IMR-90 (cell line): Measurements from ENCODE around the gene CD207. TPM values are rescaled to one million over a fixed set of nuclear protein-coding genes. Genes with fewer than 3 reads are reported as not detected.

Experiments
- ATAC-seq: fragments of 200-7000 bp; cut with Tn5 transposase; 2 replicates; pipeline ENCODE4 v1.9.1; 2020; ENCODE audit warnings: low read depth, mild to moderate bottlenecking, moderate library complexity
- BruUV-seq: library from RNA; stranded (reverse); fragments of 400-500 nt; replicated peaks from 2 replicates; lab custom pipeline; 2021; lab: Mats Ljungman, UMichigan
- CTCF ChIA-PET: fragments of 300-600 bp; formaldehyde crosslinking; extraction: SDS; loops from one replicate; lab custom pipeline; 2021; ENCODE audit warnings: antibody characterized with exemption; lab: Yijun Ruan, JAX
- POLR2A ChIA-PET: fragments of 300-600 bp; sonication (Branson Sonifier 250); formaldehyde crosslinking; loops from one replicate; lab custom pipeline; 2022; ENCODE audit warnings: antibody characterized with exemption; ENCODE audit not compliant: unreplicated experiment; lab: Charles Lee
- DNase-seq: peaks from one replicate; pipeline ENCODE4 v3.0.0; 2013
- H2AFZ ChIP-seq: replicated peaks from 2 replicates; pipeline ENCODE3; 2013; ENCODE audit warnings: low read length, mild to moderate bottlenecking; ENCODE audit not compliant: poor library complexity
- H2AK5ac ChIP-seq: 2 replicates; pipeline ENCODE4 v1.6.1; 2013; ENCODE audit warnings: low read depth, low read length, inconsistent platforms
- H2AK9ac ChIP-seq: replicated peaks from 2 replicates; pipeline ENCODE3; 2013; ENCODE audit warnings: mild to moderate bottlenecking, low read depth, low read length, moderate library complexity; ENCODE audit not compliant: poor library complexity
- H2BK120ac ChIP-seq: 2 replicates; pipeline ENCODE4 v1.6.1; 2013; ENCODE audit warnings: low read depth, low read length, inconsistent platforms
- H2BK15ac ChIP-seq: 3 replicates; pipeline ENCODE4 v1.6.1; 2013; ENCODE audit warnings: low read depth, low read length, inconsistent platforms
- H2BK20ac ChIP-seq: 2 replicates; pipeline ENCODE4 v1.6.1; 2013; ENCODE audit warnings: low read depth, mild to moderate bottlenecking, inconsistent platforms, low read length, moderate library complexity
- H2BK5ac ChIP-seq: 2 replicates; pipeline ENCODE4 v1.6.1; 2013; ENCODE audit warnings: mild to moderate bottlenecking, low read depth, low read length, inconsistent platforms; ENCODE audit not compliant: poor library complexity, severe bottlenecking
- H3K14ac ChIP-seq: replicated peaks from 2 replicates; pipeline ENCODE4 v1.6.1; 2013; ENCODE audit warnings: low read depth, low read length, inconsistent platforms
- H3K18ac ChIP-seq: 2 replicates; pipeline ENCODE4 v1.6.1; 2013; ENCODE audit warnings: low read depth, low read length, control low read depth
- H3K23ac ChIP-seq: 2 replicates; pipeline ENCODE4 v1.6.1; 2013; ENCODE audit warnings: low read depth, low read length, inconsistent platforms
- H3K27ac ChIP-seq: 2 replicates; pipeline ENCODE4 v1.5.1; 2013; ENCODE audit warnings: mild to moderate bottlenecking, control low read depth, low read length; ENCODE audit not compliant: insufficient read depth
- H3K27me3 ChIP-seq: 2 replicates; pipeline ENCODE4 v1.6.1; 2013; ENCODE audit warnings: low read length; ENCODE audit not compliant: control insufficient read depth, insufficient read depth
- H3K36me3 ChIP-seq: 2 replicates; pipeline ENCODE4 v1.6.1; 2013; ENCODE audit warnings: low read length, mixed read lengths; ENCODE audit not compliant: control insufficient read depth, insufficient read depth
- H3K4ac ChIP-seq: 2 replicates; pipeline ENCODE4 v1.6.1; 2013; ENCODE audit warnings: low read depth, low read length, inconsistent platforms
- H3K4me1 ChIP-seq: 2 replicates; pipeline ENCODE4 v1.6.1; 2013; ENCODE audit warnings: low read length, mixed read lengths; ENCODE audit not compliant: control insufficient read depth, insufficient read depth
- H3K4me2 ChIP-seq: 2 replicates; pipeline ENCODE4 v1.6.1; 2013; ENCODE audit warnings: low read depth, mild to moderate bottlenecking, control low read depth, low read length, moderate library complexity
- H3K4me3 ChIP-seq: 2 replicates; pipeline ENCODE4 v1.5.1; 2013; ENCODE audit warnings: low read depth, mild to moderate bottlenecking, control low read depth, low read length, moderate library complexity; ENCODE audit not compliant: insufficient read depth
- H3K56ac ChIP-seq: 2 replicates; pipeline ENCODE4 v1.6.1; 2013; ENCODE audit warnings: low read length, inconsistent platforms; ENCODE audit not compliant: insufficient read depth; ENCODE audit errors: extremely low read depth
- H3K79me1 ChIP-seq, 2 experiments: 2 replicates each; pipeline ENCODE4 v1.6.1; 2013; ENCODE audit warnings: low read length in 2 of 2, inconsistent platforms in 1 of 2, low read depth in 1 of 2
- H3K9ac ChIP-seq: 2 replicates; pipeline ENCODE4 v1.6.1; 2013; ENCODE audit warnings: low read depth, low read length, control low read depth
- H3K9me1 ChIP-seq: 2 replicates; pipeline ENCODE4 v1.6.1; 2013; ENCODE audit warnings: low read length, inconsistent platforms; ENCODE audit not compliant: insufficient read depth
- H3K9me3 ChIP-seq: 2 replicates; pipeline ENCODE4 v1.6.1; 2013; ENCODE audit warnings: low read length; ENCODE audit not compliant: control insufficient read depth, insufficient read depth
- H4K20me1 ChIP-seq: 2 replicates; pipeline ENCODE4 v1.6.1; 2013; ENCODE audit warnings: low read length, inconsistent platforms; ENCODE audit not compliant: insufficient read depth
- H4K5ac ChIP-seq: 2 replicates; pipeline ENCODE4 v1.6.1; 2013; ENCODE audit warnings: mild to moderate bottlenecking, low read depth, low read length, control low read depth
- H4K8ac ChIP-seq, 2 experiments: 2 replicates each; pipeline ENCODE4 v1.6.1; 2013; ENCODE audit warnings: low read depth in 2 of 2, low read length in 2 of 2, control low read depth in 1 of 2, inconsistent platforms in 1 of 2
- H4K91ac ChIP-seq: 2 replicates; pipeline ENCODE4 v1.6.1; 2013; ENCODE audit warnings: low read depth, low read length, inconsistent platforms; ENCODE audit not compliant: insufficient read depth
- CHD1 ChIP-seq: IDR thresholded peaks from 2 replicates; pipeline ENCODE4 v1.6.1; 2012; ENCODE audit warnings: low read depth, low read length, improper control_type of control experiment
- ELK1 ChIP-seq: fragments of 150-350 bp; IDR thresholded peaks from 2 replicates; pipeline ENCODE4 v1.6.1; 2016; ENCODE audit warnings: low read depth, mild to moderate bottlenecking, low read length, moderate library complexity, borderline replicate concordance
- MAFK ChIP-seq: IDR thresholded peaks from 2 replicates; pipeline ENCODE4 v1.6.1; 2012; ENCODE audit warnings: low read depth, low read length, improper control_type of control experiment
- MAZ ChIP-seq: IDR thresholded peaks from 2 replicates; pipeline ENCODE4 v1.6.1; 2012; ENCODE audit warnings: low read depth, mild to moderate bottlenecking, low read length, improper control_type of control experiment, moderate library complexity, borderline replicate concordance
- MXI1 ChIP-seq: IDR thresholded peaks from 2 replicates; pipeline ENCODE4 v1.6.1; 2012; ENCODE audit warnings: low read depth, mild to moderate bottlenecking, low read length, moderate library complexity, borderline replicate concordance
- POLR2A ChIP-seq: IDR thresholded peaks from 2 replicates; pipeline ENCODE4 v1.6.1; 2012; ENCODE audit warnings: mild to moderate bottlenecking, low read depth, low read length
- RCOR1 ChIP-seq: IDR thresholded peaks from 2 replicates; pipeline ENCODE4 v1.6.1; 2012; ENCODE audit warnings: mild to moderate bottlenecking, low read length, improper control_type of control experiment; ENCODE audit not compliant: insufficient replicate concordance
- WGBS, 2 experiments: methylation state at CpG; one replicate each; pipeline versions ENCODE4 v1.1.5 to v1.1.7; 2013; ENCODE audit warnings: missing lambda C conversion rate in 2 of 2; ENCODE audit not compliant: insufficient read length in 1 of 2; ENCODE audit errors: extremely low coverage in 2 of 2; 5-methylcytosine and 5-hydroxymethylcytosine counted together
- dilution Hi-C: fragments of 300-500 bp; cut with HindIII; formaldehyde crosslinking; loops from one replicate; pipeline ENCODE4 v1.14.3; 2018; ENCODE audit warnings: low sequenced_read_pairs; ENCODE audit not compliant: unreplicated experiment
- in situ Hi-C: fragments of 300-500 bp; cut with MboI; formaldehyde crosslinking; loops from 3 replicates; pipeline ENCODE4 v1.14.3; 2019; ENCODE audit warnings: low sequenced_read_pairs, inconsistent platforms, mixed read lengths
- intact Hi-C: fragments of 100-400 bp; cut with micrococcal nuclease; formaldehyde crosslinking; loops from 2 replicates; pipeline ENCODE4 v1.10.0; 2022
- polyA plus RNA-seq, 3 experiments: library from polyadenylated mRNA; depleted of rRNA; stranded (reverse); fragments of >200 nt; gene quantifications; 2 replicates each; pipeline ENCODE4 v1.2.3, GENCODE V29; 2012; ENCODE audit warnings: low replicate concordance in 1 of 3
- total RNA-seq: library from RNA; depleted of rRNA; stranded (reverse); fragments of >200 nt; gene quantifications from 2 replicates; pipeline ENCODE4 v1.2.3, GENCODE V29; 2012

The CD207 gene
- total and polyA plus RNA-seq, 2 of the 4 experiments (the other 2 are of a cell fraction): not detected

GRCh38 chr2:70793450-70793849 is 42.2 kb downstream of the CD207 start:
- H3K56ac ChIP-seq: no peak overlapping the region
- no peak overlapping the region for H3K18ac ChIP-seq
- H4K20me1 ChIP-seq: no peaks in the 10 kb centered on the region
- intact Hi-C loops (no loop called here), dilution Hi-C loops (no loop called here), in situ Hi-C loops (no loop called here)
- H3K36me3 ChIP-seq: no peaks in the 10 kb centered on the region
- no peak overlapping the region for H2BK20ac ChIP-seq
- DNase-seq: no peak
- no TSS peak for BruUV-seq
- no peak overlapping the region for H2AFZ ChIP-seq
- H2AK5ac ChIP-seq: no peak overlapping the region
- H4K5ac ChIP-seq: no peak overlapping the region
- no peak overlapping the region for H3K4me2 ChIP-seq
- no peaks in the 10 kb centered on the region for H3K9me3 ChIP-seq
- H3K27me3 ChIP-seq: peaks cover 23% of the 10 kb centered on the region
- H3K14ac ChIP-seq: no peak overlapping the region
- no peak overlapping the region for H3K4me3 ChIP-seq
- no peak overlapping the region for H3K4ac ChIP-seq
- no CpG with 5 or more reads among the region's 2 CpGs for WGBS, 2 experiments
- H3K79me1 ChIP-seq: no peaks in the 10 kb centered on the region
- H2BK5ac ChIP-seq: no peak overlapping the region
- no peak overlapping the region for H4K91ac ChIP-seq
- H4K8ac ChIP-seq: no peak overlapping the region
- no peak overlapping the region for H3K23ac ChIP-seq
- POLR2A ChIA-PET: no interaction called here
- H2AK9ac ChIP-seq: no peak overlapping the region
- H3K4me1 ChIP-seq: no peaks in the 10 kb centered on the region
- TF ChIP-seq POLR2A (no peak), RCOR1 (no peak), MXI1 (no peak), ELK1 (no peak), MAFK (no peak), CHD1 (no peak), MAZ (no peak)
- CTCF ChIA-PET: no interaction called here
- no peak overlapping the region for H2BK15ac ChIP-seq
- ATAC-seq: no peak
- no peak overlapping the region for H2BK120ac ChIP-seq
- H3K27ac ChIP-seq: no peak overlapping the region
- H3K9ac ChIP-seq: no peak overlapping the region
- no peaks in the 10 kb centered on the region for H3K9me1 ChIP-seq
